Measurements from ENCODE around the gene DUOX1.

DNA sequence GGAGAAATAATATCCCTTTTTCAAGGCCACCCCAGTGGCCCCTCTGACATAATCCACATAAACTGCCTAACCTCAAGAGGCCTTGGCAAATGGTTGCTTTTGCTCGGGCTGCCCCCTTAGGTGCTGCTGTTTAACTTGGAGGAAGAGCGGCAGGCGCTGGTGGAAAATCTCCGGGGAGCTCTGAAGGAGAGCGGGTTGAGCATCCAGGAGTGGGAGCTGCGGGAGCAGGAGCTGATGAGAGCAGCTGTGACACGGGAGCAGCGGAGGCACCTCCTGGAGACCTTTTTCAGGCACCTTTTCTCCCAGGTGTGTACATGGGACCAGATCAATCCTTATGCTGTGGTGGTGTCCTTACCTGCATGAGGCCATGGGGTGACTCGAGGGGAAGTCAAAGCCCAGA, 15.0 kb downstream of the DUOX1 start:
- TF ChIP-seq, protein P1, sequence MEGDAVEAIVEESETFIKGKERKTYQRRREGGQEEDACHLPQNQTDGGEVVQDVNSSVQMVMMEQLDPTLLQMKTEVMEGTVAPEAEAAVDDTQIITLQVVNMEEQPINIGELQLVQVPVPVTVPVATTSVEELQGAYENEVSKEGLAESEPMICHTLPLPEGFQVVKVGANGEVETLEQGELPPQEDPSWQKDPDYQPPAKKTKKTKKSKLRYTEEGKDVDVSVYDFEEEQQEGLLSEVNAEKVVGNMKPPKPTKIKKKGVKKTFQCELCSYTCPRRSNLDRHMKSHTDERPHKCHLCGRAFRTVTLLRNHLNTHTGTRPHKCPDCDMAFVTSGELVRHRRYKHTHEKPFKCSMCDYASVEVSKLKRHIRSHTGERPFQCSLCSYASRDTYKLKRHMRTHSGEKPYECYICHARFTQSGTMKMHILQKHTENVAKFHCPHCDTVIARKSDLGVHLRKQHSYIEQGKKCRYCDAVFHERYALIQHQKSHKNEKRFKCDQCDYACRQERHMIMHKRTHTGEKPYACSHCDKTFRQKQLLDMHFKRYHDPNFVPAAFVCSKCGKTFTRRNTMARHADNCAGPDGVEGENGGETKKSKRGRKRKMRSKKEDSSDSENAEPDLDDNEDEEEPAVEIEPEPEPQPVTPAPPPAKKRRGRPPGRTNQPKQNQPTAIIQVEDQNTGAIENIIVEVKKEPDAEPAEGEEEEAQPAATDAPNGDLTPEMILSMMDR (conservative IDR thresholded peaks at IDR 0.05; ENCODE audit: low read length) = no peak
- no peak for TF ChIP-seq EZH2phosphoT487 (IDR thresholded peaks at IDR 0.05; ENCODE audit: borderline replicate concordance)
